Measurements from ENCODE around the gene EFTUD2.

DNA sequence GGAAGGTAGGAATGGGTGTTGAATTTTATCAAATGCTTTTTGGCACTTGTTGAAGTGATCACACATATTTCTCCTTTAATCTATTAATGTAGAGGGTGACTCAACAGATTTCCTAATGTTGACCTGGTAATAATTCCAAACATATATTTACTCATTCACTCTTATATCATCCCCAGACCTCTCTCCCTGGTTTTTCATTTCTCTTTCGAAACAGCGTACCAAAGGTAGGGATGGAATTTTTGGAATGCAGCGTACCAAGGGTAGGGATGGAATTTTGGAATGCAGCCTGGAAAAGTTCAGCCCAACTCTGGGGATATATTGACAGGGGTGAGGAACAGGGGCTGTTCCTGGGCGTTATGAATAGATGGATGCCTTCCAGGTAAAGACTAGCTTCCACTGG, 41.1 kb upstream of the EFTUD2 start:
- TF ChIP-seq, protein P1, sequence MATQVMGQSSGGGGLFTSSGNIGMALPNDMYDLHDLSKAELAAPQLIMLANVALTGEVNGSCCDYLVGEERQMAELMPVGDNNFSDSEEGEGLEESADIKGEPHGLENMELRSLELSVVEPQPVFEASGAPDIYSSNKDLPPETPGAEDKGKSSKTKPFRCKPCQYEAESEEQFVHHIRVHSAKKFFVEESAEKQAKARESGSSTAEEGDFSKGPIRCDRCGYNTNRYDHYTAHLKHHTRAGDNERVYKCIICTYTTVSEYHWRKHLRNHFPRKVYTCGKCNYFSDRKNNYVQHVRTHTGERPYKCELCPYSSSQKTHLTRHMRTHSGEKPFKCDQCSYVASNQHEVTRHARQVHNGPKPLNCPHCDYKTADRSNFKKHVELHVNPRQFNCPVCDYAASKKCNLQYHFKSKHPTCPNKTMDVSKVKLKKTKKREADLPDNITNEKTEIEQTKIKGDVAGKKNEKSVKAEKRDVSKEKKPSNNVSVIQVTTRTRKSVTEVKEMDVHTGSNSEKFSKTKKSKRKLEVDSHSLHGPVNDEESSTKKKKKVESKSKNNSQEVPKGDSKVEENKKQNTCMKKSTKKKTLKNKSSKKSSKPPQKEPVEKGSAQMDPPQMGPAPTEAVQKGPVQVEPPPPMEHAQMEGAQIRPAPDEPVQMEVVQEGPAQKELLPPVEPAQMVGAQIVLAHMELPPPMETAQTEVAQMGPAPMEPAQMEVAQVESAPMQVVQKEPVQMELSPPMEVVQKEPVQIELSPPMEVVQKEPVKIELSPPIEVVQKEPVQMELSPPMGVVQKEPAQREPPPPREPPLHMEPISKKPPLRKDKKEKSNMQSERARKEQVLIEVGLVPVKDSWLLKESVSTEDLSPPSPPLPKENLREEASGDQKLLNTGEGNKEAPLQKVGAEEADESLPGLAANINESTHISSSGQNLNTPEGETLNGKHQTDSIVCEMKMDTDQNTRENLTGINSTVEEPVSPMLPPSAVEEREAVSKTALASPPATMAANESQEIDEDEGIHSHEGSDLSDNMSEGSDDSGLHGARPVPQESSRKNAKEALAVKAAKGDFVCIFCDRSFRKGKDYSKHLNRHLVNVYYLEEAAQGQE (IDR thresholded peaks at IDR 0.05; ENCODE audit: low read depth) = no peak
- TF ChIP-seq EZH2 (IDR thresholded peaks at IDR 0.05) = no peak
